ENCODE results near the gene APBA2.

APBA2 gene

DNA sequence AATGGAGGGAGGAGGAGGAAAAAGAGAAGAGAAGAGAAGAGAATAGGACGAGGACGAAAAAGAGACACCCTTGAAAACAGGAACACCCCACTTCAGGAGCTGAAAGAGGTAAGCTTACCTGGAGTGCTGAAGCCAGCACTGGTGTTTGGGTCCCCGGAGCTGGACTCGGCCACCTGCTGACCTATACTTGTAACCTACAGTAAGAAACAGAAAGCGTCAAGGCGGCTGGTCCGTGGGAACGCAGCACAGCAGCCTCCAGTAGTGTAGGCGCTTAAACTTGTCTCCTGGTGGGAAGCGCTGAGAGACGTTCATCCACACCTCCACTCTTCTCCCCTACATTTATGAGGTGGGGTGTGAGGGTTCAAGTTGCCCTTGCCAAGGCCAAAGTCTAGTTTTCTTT lies 242.9 kb downstream of the APBA2 start:
- DNase-seq (ENCODE audit: low read depth in 1 of 2, low spot score in 1 of 2), result no peak

DNA sequence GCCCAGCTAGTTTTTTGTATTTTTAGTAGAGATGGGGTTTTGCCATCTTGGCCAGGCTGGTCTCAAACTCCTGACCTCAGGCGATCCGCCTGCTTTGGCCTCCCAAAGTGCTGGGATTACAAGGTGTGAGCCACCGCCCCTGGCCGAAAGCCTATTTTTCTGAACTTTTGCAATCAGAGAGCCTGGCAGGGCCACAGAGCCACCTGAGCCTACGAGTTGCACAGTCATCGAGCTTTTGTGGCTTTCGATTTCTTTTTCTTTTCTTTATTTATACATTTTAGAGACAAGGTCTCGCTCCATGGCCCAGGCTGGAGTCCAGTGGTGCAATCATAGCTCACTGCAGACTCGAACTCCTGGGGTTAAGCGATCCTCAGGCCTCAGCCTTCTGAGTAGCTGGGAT lies 243.4 kb downstream of the APBA2 start:
- DNase-seq (ENCODE audit: low read depth in 1 of 2, low spot score in 1 of 2), result no peak

DNA sequence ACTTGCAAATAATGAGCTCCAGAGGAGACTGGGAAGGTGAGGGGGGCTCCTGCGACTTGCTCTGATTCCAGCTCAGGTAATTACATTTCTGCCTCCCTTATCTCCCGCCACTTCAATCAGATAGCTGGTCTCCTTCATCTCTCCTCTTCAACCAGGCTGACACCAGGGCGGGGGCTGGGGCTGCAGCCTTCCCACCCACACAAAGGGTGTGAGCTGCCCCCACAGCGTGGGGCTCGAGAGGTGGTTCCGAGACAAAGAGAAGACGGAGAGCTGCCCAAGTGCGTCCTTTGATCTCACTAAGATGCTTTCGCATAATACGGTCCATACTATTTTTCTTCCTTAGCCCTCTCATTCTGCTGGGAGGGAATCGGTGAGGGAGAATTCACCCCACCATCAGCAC lies 244.2 kb downstream of the APBA2 start:
- no peak for DNase-seq (ENCODE audit: low read depth in 1 of 2, low spot score in 1 of 2)

DNA sequence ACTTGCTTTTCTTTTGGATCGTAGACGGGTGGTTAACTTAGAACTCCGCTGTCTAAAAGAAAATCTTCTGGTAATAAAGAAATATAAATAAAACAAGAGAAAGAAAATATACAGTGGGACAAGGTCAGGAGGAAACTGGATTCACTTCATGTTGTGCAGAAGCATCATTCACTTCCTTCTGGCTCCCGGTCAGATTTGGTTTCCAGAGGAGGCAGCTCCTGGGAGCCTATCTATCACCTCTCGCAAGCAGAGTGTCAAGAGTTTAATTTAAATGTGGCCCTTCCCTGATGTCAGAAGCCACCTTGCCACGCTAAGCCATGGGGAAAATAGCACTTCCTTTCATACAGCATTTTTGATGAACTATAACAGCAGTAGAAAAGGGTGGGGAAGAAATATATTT lies 244.7 kb downstream of the APBA2 start:
- no peak for DNase-seq (ENCODE audit: low read depth in 1 of 2, low spot score in 1 of 2)

DNA sequence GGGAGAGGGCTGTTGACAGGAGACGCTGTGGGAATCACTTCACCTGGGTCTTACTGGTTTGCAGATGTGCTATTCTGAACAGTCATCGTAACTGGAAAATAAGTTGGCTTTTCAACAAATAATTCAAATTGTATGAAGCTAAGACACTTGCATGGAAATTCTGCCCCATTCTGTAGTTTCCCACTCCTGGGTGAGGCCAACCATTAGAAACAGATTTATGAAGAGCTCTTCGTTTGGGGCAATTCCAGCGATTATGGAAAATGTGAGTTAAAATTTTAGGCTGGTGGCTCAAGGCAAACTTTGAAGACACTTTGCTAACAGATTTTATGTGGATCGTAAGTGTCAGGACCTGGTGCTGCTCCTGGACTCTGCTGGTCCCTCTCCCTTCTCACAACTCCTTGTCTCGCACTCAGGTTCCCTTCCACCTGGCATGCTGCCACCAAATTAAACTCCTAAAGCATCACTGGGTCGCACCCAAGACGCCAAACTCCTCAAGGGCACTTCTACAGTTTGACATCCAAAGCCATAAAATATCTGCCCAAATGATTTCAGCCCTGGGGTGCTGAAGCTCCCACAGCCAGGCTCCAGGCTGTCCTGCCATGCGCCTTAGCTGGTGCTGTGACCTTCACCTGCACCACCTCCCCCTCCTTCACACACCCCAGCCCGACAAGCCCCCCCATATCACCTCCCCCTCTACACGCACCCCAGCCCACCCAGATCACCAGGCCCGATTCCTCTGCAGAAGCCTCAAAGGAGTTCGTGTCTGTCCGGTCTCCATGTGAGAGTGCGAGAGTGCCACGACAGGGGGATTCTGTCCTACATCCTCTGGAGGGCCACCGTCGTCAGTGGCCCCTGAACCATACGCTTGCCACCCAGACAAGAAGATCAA lies 245.4 kb downstream of the APBA2 start:
- DNase-seq (ENCODE audit: low read depth in 1 of 2, low spot score in 1 of 2), result no peak

DNA sequence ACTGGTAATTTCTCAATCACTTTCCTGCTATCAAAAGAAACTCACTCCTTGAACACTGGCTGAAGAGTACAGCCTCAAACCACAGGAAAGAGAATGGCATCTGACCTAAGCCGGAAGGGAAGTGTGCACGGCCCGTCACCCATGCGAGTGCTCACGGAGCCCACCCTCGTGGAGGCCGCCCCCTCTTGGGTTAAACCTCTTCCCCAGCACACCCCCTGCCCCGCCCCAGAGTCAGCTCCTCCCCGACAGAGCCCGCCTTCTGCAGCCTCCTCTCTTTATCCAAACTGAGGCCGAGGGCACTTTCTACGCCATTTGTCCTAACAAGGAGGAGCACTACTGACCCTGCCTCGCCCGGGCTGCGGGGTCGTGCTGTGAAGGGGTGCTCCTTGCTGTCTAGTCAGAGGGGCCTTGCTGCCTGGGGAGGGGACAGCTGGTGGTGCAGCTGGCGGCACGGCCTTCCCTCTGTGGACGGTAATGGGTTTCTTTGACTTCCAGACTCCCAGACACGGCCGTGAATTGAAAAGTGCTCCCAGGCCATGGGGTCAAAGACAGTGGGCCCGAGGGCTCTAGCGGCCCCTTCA lies 246.2 kb downstream of the APBA2 start:
- no peak for DNase-seq (ENCODE audit: low read depth in 1 of 2, low spot score in 1 of 2)

DNA sequence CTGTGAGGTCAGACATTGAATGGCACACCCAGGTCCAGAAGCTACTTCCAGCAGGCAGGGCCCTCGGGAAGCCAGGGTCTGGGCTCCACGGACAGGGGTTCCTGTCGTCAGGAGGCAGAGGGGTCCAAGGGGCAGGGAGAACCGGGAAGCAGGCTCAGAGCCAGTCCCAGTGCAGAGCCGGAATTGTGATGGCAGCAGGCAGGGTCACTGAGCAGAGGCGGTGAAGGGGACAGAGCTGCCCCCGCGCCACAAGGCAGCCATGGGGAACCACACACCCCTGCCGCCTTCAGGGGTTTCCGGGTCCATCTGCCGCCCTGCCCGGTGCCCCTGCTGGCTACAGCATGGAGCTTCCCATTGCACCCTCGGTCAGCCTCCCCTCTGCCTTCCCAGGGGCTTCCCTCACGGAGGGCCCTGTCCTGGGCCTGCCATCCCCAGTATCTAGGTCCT lies 247.0 kb downstream of the APBA2 start:
- no peak for DNase-seq (ENCODE audit: low read depth in 1 of 2, low spot score in 1 of 2)

DNA sequence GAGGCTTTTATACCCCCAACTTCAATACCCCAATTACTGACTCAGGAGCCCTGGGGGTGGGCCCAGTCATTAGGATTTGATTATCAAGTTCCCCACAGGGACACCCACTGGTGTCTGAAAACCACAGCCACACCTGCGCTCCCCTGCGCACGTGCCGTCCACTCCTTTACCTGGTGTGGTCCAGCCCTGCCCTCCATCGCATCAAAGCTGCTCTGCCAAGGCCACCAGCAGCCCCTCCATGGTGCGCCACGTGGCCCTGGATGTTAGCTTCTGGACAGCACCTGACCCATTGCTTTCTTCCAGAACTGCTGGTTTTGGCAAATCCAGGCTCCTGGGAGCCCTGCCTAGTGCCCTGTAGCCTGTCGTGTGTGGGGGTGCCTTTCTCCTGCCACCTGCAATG lies 247.5 kb downstream of the APBA2 start:
- DNase-seq (ENCODE audit: low read depth in 1 of 2, low spot score in 1 of 2), result no peak

DNA sequence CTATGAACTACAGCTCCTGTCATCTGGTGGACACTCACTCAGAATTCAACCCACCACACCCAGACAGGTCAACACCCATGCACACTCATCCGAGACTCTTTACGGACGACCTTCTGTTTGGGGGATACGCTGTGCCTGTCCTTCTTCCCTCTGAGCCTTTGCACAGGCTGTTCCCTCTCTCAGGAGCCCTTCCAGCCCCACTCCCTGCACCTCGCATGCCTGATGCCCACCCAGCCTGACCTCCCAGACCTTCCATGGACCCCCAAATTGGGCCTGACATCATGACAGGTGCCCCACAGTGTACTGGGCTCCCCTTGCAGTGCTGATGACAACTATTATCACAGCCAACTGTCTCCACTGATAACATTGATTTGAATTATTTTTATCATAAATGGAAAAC lies 248.0 kb downstream of the APBA2 start:
- DNase-seq (ENCODE audit: low read depth in 1 of 2, low spot score in 1 of 2), result no peak

DNA sequence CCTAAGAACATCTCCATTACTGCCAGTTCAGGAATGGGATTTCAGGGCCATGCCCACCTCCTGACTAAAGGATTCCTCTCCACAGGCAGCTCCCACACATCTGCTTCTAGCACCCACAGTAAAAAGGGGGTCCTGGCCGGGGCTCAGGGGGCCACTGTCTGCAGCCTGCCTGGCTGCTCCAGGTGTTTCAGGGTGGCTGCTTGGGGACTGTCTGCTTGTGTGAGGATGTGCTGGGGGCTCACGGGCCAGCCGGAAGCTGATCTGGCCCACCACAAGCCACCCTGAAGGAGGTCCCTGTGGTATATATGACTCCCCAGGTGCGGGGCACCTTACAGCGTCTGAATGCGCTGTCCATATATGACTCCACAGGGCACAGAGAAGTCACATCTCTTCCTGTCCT lies 248.5 kb downstream of the APBA2 start:
- DNase-seq (ENCODE audit: low read depth in 1 of 2, low spot score in 1 of 2), result no peak

DNA sequence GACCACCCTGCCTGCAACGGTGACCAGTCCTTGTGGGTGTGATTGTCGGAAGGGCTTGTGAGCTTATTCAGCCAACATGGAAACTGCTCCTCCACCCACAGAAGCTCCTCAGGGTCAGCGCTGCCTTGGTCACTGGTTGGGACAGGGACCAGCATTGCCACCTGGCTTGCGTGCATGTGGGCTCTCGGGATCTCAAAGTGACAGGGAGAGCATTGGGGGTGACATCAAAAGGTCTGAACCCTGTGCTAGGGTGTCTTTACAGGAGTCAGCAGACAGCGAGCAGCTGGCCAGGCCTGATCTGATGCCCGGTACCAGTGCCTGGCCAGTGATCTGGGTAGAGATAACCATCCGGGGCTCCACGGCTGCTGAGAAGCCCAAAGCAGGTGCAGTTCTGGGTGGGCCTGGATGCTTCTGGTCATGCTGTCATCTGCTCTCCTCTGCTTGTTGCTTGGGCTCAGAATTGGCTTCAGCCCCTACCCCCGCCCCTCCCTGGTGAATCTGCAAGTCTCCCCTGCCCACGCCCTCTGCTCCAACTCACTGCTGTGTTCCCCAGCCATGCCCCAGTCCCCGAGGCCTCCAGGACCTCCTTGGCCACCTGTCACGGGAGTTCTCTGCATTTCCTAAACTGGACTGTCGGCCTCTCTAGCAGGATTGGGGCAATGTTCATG lies 249.0 kb downstream of the APBA2 start:
- no peak for DNase-seq (ENCODE audit: low read depth in 1 of 2, low spot score in 1 of 2)

DNA sequence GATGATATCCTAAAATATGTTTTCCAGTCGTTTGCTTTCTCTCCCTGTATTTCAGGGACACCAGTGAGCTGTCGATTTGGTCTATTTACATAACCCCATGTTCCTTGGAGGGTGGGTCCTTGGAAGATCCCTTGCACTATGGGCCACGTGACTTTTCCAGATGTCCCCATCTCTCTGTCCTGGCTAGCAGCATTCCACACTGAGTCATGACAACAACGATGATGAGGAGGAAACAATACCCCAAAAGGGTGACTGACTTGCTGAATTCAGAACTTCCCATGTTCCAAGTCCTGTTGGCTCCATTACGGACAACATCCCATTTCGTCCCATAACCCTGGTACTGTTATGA lies 249.5 kb downstream of the APBA2 start:
- DNase-seq (ENCODE audit: low read depth in 1 of 2, low spot score in 1 of 2), result no peak

DNA sequence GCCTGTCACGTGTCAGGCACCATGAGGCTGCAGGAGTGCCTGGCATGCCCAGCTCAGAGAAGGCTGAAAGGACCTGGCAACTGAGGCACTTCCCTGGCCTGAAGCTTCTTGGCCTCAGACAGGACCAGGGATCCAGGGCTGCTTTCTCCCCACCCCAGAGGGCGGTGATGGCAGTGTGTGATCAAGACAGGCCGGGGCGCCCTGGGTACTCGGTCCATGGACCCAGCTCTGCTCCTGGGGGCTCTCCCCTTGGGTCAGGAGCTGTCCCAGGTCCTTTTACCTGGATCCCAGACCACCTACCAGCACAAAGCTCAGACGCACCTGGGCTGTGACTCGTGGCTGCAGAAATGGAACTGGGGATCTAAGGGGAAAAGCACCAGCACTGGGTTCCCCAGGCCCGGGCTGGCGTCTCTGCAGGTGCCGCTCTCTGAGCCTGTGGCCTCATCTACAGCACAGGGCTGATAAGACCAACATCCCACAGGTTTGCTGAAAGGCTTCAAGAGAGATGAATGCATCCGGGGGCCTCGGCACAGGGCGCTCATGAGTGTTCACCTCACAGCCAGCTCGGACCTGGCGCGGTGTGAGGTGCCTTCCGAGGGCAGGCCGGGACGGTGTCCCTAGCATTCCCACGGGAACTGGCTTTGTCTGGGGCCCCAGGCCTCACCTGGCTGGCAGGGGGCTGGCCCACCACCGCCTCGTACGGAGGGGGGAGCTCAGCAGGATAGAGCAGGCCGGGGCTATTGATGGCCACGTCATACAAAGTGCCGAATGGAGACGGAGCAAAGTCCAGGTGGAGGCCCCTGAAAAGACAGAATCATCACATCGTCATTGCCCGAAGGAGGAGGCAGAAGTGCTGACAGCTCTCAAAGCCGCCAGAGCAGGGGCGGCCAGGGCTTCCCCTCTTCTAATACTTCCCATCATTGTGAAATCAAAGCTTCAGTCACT lies 250.2 kb downstream of the APBA2 start:
- DNase-seq (ENCODE audit: low read depth in 1 of 2, low spot score in 1 of 2), result no peak

DNA sequence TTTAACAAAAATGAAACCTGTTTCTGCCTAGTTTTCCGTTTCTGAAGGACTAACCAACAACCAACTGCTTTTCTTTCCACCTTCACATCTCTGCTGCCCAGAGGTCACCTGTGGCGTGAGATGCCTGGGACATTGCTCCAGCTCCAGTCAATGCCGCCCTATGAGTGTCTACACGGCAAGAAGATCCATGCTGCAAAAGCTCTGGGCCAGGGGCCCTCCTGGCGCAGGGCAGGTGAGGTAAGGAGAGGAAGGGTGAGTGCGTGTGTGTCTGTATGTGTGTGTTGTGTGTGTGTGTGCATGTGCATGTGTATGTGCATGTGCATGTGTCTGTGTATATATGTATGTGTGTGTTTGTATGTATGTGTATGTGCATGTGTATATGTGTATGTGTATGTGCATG lies 252.5 kb downstream of the APBA2 start:
- DNase-seq (ENCODE audit: low read depth in 1 of 2, low spot score in 1 of 2), result no peak

DNA sequence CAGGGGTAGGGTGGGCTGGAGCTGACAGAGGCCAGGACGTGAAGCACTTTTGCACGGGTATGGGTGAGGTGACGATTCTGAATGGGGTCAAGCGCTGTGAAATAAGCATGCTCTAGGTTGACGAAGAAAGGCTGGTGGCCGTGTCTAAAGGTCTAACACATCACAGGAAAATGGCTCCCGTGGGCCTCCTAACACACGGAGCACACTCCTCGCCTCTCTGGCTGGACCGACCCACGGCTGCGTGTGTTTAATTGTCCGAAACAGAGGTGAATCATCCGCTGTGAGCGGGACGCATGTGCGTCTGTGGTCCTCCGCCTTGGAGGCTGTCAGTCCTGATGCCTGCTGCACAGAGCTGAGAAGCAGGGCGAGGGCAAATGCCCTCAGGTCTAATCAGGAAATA lies 253.3 kb downstream of the APBA2 start:
- no peak for DNase-seq (ENCODE audit: low read depth in 1 of 2, low spot score in 1 of 2)

DNA sequence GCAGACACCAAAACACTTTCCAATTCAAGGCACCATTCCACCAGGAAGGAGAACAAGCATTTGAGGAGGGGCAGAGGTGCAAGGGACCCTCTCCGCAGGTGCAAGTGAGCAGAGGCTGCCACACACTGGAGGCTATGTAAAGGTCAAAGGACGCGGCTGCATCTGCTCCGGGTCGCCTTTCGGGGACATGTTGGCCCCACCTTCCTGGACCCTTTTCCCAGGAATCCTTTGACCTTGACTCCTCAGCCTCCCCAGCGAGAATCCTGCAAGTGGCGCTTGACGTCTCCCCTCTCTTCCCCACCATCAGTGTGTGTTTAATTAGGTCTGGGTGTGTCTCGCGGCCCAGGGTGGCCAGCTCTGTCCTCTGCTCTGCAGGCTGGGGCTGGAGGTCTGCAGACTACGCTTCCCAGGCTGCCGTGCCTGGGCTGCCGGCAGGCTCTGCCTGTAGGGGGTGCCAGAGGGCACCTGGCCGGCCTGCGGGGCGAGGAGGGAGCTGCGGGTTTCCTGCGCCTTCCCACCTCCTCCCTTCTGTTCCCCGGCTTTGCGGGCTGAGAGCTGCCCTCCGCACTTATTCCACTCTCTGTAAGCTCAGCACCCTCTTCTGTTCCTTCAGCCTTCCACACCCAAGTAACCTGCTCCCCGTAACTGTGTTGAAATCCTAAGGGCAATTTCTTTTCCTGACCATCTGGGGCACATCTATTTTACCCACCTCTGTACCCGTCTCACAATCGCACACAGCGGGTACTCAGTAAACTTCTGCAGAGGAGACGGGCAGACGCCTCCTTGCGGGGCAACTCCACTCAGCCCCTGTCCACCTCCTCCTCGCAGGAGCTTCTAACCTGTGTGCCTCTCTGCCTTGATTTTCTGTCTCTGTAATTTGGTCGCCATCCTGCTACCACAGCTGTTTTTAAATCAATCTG lies 254.0 kb downstream of the APBA2 start:
- peak; percentile 15 to 23 for DNase-seq (ENCODE audit: low read depth in 1 of 2, low spot score in 1 of 2)

DNA sequence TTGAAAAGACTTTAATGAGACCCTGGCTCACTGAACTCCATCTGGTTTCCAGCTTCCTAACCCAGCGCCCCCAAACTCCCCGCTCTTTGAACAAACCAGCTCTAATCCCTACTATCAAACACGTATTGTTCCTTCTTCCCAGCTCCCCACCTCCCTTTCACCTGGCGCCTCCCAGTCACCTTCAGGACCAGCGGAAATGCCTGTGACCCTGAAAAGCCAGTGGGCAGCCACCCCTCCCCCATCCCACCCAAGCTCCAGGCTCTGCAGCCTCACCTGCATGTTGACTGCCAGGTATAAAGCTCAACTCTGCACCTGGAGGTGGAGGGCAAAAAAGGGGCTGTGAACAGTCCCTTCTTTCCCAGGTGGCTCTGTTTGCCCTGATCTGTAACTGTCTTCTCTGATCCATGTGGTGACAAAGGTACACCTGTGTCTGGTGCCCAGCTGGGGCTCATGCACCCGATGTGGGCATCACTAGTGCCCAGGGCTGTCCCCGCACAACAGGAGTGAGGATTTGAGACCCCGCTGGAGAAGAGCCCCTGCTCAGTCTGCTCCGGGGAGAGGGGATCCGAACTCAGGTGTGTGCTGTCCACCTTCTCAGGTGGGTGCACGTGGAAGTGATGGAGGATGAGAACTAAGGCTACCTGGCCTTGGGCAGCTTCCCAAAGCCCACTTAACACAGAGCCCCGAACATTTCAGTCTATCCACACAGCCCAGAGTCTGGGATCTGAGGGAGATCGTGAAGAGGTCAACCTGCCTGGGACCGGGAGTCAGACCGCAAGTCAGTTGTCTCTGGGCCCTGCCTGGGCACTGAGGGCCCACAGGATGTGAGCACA lies 254.9 kb downstream of the APBA2 start:
- DNase-seq (ENCODE audit: low read depth in 1 of 2, low spot score in 1 of 2), result no peak

DNA sequence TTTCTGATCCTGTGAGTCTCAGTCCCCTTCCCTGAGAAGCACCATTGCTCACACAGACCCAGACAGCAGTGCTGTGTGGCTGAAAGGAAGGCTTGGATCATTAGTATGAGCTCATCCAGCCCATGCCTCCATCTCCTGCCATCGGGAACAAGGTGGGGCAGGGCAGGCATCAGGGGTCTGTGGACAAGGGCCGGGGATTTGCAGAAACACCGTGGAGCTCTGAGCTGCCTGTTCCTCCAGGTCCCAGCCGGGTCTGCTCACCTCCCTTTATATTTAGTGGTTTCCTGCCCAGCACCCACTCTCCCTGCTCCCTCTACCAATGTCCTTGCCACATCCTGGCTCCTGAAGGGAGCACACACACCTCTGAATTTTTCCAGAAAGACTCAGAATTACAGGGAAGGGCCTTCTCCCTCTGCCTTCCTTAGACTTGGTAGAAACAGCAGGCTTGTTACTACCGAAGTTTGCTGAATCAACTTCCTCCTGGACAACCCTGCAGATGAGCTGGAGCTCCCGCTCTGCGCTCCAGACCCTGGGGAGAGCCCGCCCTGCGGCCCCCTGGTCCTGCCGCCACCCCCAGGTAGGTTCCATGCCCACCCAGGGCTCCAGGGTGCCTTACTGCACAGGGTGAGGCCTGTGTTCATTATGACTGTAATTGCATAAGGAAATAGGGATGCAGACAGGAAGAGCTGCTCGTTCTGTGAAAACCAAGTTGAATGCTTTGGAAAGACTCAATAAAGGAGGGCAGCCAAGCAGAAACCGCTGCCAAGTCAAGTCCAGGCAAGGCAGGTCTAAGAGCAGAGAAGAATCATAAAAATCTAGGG lies 255.7 kb downstream of the APBA2 start:
- DNase-seq (ENCODE audit: low read depth in 1 of 2, low spot score in 1 of 2), result no peak
